ENCODE measurements around the gene AOX1. TPM values are rescaled to one million over a fixed set of nuclear protein-coding genes. Genes with fewer than 3 reads are reported as not detected.

AOX1 gene
- total and polyA plus RNA-seq, 2 donors (not counting 1 experiment from before 2014, with no cell fraction given) = 0.18 TPM; not detected in 1

DNA sequence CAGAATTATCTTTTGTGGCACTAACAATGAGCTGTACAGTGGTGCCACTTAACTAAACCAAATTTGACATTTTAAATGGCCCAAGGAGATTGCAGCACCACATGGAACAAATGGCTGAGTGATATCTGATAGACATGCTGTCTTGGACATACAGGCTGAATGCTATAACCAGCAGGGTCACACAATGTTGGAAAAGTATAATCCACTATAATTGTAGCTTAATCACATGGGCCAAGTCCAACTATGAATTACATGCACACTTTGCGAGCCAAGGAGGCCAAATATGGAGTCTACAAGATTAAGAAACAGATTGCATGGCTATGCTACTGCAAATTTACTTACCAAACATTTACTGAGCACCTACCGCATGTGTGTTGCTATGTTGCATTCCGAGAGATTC, 69.0 kb downstream of the AOX1 start:
- H3K4me2 ChIP-seq (replicated peaks; ENCODE audit: low read depth, low read length, poor library complexity, severe bottlenecking) = no peak overlapping the region
- no peak overlapping the region for H2AFZ ChIP-seq (ENCODE audit: insufficient read depth, low read depth, low read length, poor library complexity, severe bottlenecking)
- H3K4me1 Mint-ChIP-seq = no peaks in the 10 kb centered on the region
- H3K27me3 Mint-ChIP-seq = peaks cover 25% of the 10 kb centered on the region
- no peaks in the 10 kb centered on the region for H3K27me3 ChIP-seq (replicated peaks in 1 of 4; ENCODE audit: control extremely low read depth in 1 of 4, control insufficient read depth in 3 of 4, insufficient read depth in 4 of 4, low read length in 3 of 4)
- no peak for ATAC-seq (ENCODE audit: low read depth)
- H3K9me3 ChIP-seq (ENCODE audit: control extremely low read depth in 1 of 3, control insufficient read depth in 2 of 3, insufficient read depth in 1 of 3, low read length in 2 of 3) = no peaks in the 10 kb centered on the region
- WGBS (ENCODE audit: insufficient coverage) = 89% methylated on average over 3 of the region's 3 CpGs
- POLR2A ChIA-PET = no interaction called here
- H3K4me1 ChIP-seq (ENCODE audit: control insufficient read depth in 2 of 2, insufficient read depth in 2 of 2, low read length in 2 of 2) = no peaks in the 10 kb centered on the region
- no peak overlapping the region for H3K9ac ChIP-seq (ENCODE audit: low read length)
- intact Hi-C loops (cut with micrococcal nuclease) = no loop called here
- no peak overlapping the region for H3K4me3 Mint-ChIP-seq
- no peak overlapping the region for H3K27ac ChIP-seq (ENCODE audit: low read length in 2 of 2)
- no peaks in the 10 kb centered on the region for H3K9me3 Mint-ChIP-seq (ENCODE audit: insufficient read depth)
- H3K36me3 ChIP-seq (replicated peaks in 1 of 2; ENCODE audit: control extremely low read depth in 1 of 2, control insufficient read depth in 1 of 2, extremely low read depth in 1 of 2, insufficient read depth in 2 of 2, low read length in 1 of 2) = no peaks in the 10 kb centered on the region
- no peak for DNase-seq
- no peak overlapping the region for H3K4me3 ChIP-seq (ENCODE audit: control extremely low read depth in 1 of 5, extremely low read depth in 1 of 5, insufficient read depth in 1 of 5, low read depth in 2 of 5, low read length in 4 of 5)
- no peaks in the 10 kb centered on the region for H4K20me1 ChIP-seq (ENCODE audit: control insufficient read depth, insufficient read depth, low read length, poor library complexity, severe bottlenecking)
- H3K27ac Mint-ChIP-seq = no peak overlapping the region
- H3K79me2 ChIP-seq (ENCODE audit: control insufficient read depth, insufficient read depth, low read length) = no peaks in the 10 kb centered on the region
- CTCF ChIA-PET = no interaction called here
- TF ChIP-seq EZH2 (IDR thresholded peaks at IDR 0.05; ENCODE audit: borderline replicate concordance, insufficient read depth, low read depth, low read length, poor library complexity, severe bottlenecking) (no peak), CTCF (IDR thresholded peaks at IDR 0.05) (no peak)

- no peak overlapping the region for H2AFZ ChIP-seq (ENCODE audit: insufficient read depth, low read depth, low read length, poor library complexity, severe bottlenecking)
- ChIA-PET CTCF (no interaction called here), POLR2A (no interaction called here)
- H3K4me3 Mint-ChIP-seq = no peak overlapping the region
- no peak overlapping the region for H3K4me2 ChIP-seq (replicated peaks; ENCODE audit: low read depth, low read length, poor library complexity, severe bottlenecking)
- ATAC-seq (ENCODE audit: low read depth) (no peak), DNase-seq (no peak)
- no peak overlapping the region for H3K4me3 ChIP-seq (ENCODE audit: control extremely low read depth in 1 of 5, extremely low read depth in 1 of 5, insufficient read depth in 1 of 5, low read depth in 2 of 5, low read length in 4 of 5)
- no peak for TF ChIP-seq EZH2 (IDR thresholded peaks at IDR 0.05; ENCODE audit: borderline replicate concordance, insufficient read depth, low read depth, low read length, poor library complexity, severe bottlenecking)
- TF ChIP-seq CTCF (IDR thresholded peaks at IDR 0.05) = no peak
- no peaks in the 10 kb centered on the region for H3K4me1 Mint-ChIP-seq
- peaks cover 12% of the 10 kb centered on the region for H3K27me3 Mint-ChIP-seq
- no peaks in the 10 kb centered on the region for H3K9me3 ChIP-seq (ENCODE audit: control extremely low read depth in 1 of 3, control insufficient read depth in 2 of 3, insufficient read depth in 1 of 3, low read length in 2 of 3)
- no peak overlapping the region for H3K27ac ChIP-seq (ENCODE audit: low read length in 2 of 2)
- H3K36me3 ChIP-seq (replicated peaks in 1 of 2; ENCODE audit: control extremely low read depth in 1 of 2, control insufficient read depth in 1 of 2, extremely low read depth in 1 of 2, insufficient read depth in 2 of 2, low read length in 1 of 2) = no peaks in the 10 kb centered on the region
- H3K4me1 ChIP-seq (ENCODE audit: control insufficient read depth in 2 of 2, insufficient read depth in 2 of 2, low read length in 2 of 2) = no peaks in the 10 kb centered on the region
- no peaks in the 10 kb centered on the region for H3K79me2 ChIP-seq (ENCODE audit: control insufficient read depth, insufficient read depth, low read length)
- no peak overlapping the region for H3K27ac Mint-ChIP-seq
- no peaks in the 10 kb centered on the region for H3K9me3 Mint-ChIP-seq (ENCODE audit: insufficient read depth)
- H3K27me3 ChIP-seq (replicated peaks in 1 of 4; ENCODE audit: control extremely low read depth in 1 of 4, control insufficient read depth in 3 of 4, insufficient read depth in 4 of 4, low read length in 3 of 4) = no peaks in the 10 kb centered on the region
- 100% methylated on average over 2 of the region's 3 CpGs for WGBS (ENCODE audit: insufficient coverage)
- H4K20me1 ChIP-seq (ENCODE audit: control insufficient read depth, insufficient read depth, low read length, poor library complexity, severe bottlenecking) = no peaks in the 10 kb centered on the region
- no peak overlapping the region for H3K9ac ChIP-seq (ENCODE audit: low read length)
- intact Hi-C loops (cut with micrococcal nuclease) = no loop called here
These were observed 70.2 kb downstream of the AOX1 start for GRCh38 chr2:200655918-200656580.

Data from B cell (primary cell).